Measurements from ENCODE around the gene ANKRD22. TPM values are rescaled to one million over a fixed set of nuclear protein-coding genes. Genes with fewer than 3 reads are reported as not detected.

ANKRD22 gene
- not detected for polyA plus RNA-seq (2013, experiment 1 of 2; ENCODE audit: insufficient read length)
- not detected for polyA plus RNA-seq (2013, experiment 2 of 2; ENCODE audit: insufficient read length)

GRCh38 chr10:88851706-88852105, at the start of gene ANKRD22:
Gene ANKRD22, minus strand, starts transcription at chr10:88851844. Its CDS starts 237 bp downstream, at chr10:88851607.
- DNase-seq, result peak; percentile 26

- no peak for DNase-seq
Measured at GRCh38 chr10:88899886-88900285, 48.2 kb upstream of the ANKRD22 start.

GRCh38 chr10:88898727-88899126, 47.1 kb upstream of the ANKRD22 start:
- DNase-seq, result no peak

GRCh38 chr10:88896994-88897853, 45.6 kb upstream of the ANKRD22 start:
- DNase-seq, result no peak

GRCh38 chr10:88896372-88896993, 44.8 kb upstream of the ANKRD22 start:
- DNase-seq, result no peak

- DNase-seq, result no peak
Measured at GRCh38 chr10:88895250-88895649, 43.6 kb upstream of the ANKRD22 start.

- no peak for DNase-seq
Measured at GRCh38 chr10:88893611-88894010, 42.0 kb upstream of the ANKRD22 start.

- DNase-seq, result peak; percentile 73
Measured at GRCh38 chr10:88892222-88892967, 40.8 kb upstream of the ANKRD22 start.

- peak; percentile 64 for DNase-seq
Measured at GRCh38 chr10:88890681-88891381, 39.2 kb upstream of the ANKRD22 start.

GRCh38 chr10:88889559-88890337, 38.1 kb upstream of the ANKRD22 start:
- no peak for DNase-seq

- DNase-seq, result no peak
Measured at GRCh38 chr10:88888810-88889445, 37.3 kb upstream of the ANKRD22 start.

GRCh38 chr10:88886557-88886956, 34.9 kb upstream of the ANKRD22 start:
- DNase-seq, result no peak

GRCh38 chr10:88883448-88883809, 31.8 kb upstream of the ANKRD22 start:
- DNase-seq, result no peak

- peak; percentile 90 for DNase-seq
Measured at GRCh38 chr10:88882646-88883447, 31.2 kb upstream of the ANKRD22 start.

- no peak for DNase-seq
Measured at GRCh38 chr10:88881922-88882645, 30.4 kb upstream of the ANKRD22 start.

- DNase-seq, result no peak
Measured at GRCh38 chr10:88881320-88881719, 29.7 kb upstream of the ANKRD22 start.

- peak; percentile 79 for DNase-seq
Measured at GRCh38 chr10:88880282-88881076, 28.8 kb upstream of the ANKRD22 start.

GRCh38 chr10:88879534-88880281, 28.1 kb upstream of the ANKRD22 start, which contains the start of gene STAMBPL1:
Gene STAMBPL1, plus strand, starts transcription at chr10:88880245. Its CDS starts 21,464 bp downstream, at chr10:88901709.
- no peak for DNase-seq
